H7 (cell line): Measurements from ENCODE around the gene RNF182. TPM values are rescaled to one million over a fixed set of nuclear protein-coding genes. Genes with fewer than 3 reads are reported as not detected.
A peak's percentile ranks its signal among the peaks of the same experiment; 100 is the strongest.
"Not testable (repeated sequence)": the region's sequence is repeated elsewhere in the genome, so short reads cannot be mapped to it uniquely, and the experiment has no call there.

ENCODE experiments used
- DNase-seq: peaks from one replicate; pipeline ENCODE4 v3.0.0; 2012
- H3K27me3 ChIP-seq: 2 replicates; pipeline ENCODE4 v1.6.0; 2011; ENCODE audit warnings: mild to moderate bottlenecking, low read length; ENCODE audit not compliant: control insufficient read depth, insufficient read depth
- H3K36me3 ChIP-seq: replicated peaks from 2 replicates; pipeline ENCODE4 v1.5.1; 2011; ENCODE audit warnings: low read length; ENCODE audit not compliant: control insufficient read depth, insufficient read depth
- H3K4me3 ChIP-seq: 2 replicates; pipeline ENCODE4 v1.5.1; 2011; ENCODE audit warnings: low read depth, mild to moderate bottlenecking, control low read depth, low read length, moderate library complexity; ENCODE audit not compliant: insufficient read depth
- total RNA-seq: library from RNA; depleted of rRNA; stranded (reverse); fragments of >200 nt; shearing (Covaris generic); gene quantifications from 2 replicates; pipeline ENCODE4 v1.2.3, GENCODE V29; 2014; rRNA removed

RNF182 gene, protein sequence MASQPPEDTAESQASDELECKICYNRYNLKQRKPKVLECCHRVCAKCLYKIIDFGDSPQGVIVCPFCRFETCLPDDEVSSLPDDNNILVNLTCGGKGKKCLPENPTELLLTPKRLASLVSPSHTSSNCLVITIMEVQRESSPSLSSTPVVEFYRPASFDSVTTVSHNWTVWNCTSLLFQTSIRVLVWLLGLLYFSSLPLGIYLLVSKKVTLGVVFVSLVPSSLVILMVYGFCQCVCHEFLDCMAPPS
- total RNA-seq, result 6.1 and 7.0 TPM in 2 replicates

DNA sequence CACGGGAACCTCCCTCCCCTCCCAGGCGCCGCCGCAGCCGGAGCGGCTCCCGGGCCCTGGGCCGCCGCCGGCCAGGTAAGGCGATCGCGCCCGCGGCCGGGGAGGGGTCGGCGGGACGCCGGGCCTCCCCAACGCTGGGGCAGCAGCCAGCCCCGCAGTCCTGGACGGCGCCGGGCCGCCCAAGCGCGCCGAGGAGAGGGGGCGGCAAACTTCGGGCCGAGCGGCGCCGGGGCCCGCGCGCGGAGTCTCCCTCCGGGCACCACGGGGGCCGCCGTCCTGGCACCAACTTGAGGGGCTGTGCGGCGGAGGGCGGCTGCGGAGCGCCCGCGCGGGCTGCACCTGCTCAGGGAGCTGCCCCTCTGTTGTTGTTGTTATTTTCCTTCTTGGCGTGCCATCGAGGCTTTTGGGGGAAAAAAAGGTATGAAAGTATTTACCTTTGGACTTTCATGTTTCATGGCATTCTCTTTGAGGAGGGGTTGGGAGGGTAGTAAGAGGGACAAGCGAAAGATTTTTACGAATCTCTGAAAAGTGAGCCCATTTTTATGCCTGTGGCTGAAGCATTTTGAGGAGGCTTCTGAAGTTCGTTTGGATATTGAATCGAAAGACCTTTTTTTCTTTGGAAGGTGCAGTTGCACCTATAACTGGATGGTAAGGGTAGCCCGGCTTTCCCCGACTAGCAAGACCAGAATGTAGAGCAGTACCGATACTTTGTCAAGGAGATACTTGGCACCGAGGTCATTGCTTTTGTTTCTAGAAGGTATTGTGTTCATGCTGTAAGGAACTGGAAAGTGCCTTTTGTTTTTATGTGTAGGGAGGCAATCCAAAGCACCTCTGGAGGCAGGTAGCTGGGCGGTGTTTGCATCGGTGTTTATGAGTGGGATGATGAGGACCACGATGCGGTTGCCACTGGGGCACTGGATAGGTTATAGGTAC lies at the start of gene RNF182:
TSS of gene RNF182 (plus strand) at position 4 of the 933 bp plus-strand sequence. CDS start 52,168 bp downstream, outside the sequence.
- peak; percentile 39 for DNase-seq

DNA sequence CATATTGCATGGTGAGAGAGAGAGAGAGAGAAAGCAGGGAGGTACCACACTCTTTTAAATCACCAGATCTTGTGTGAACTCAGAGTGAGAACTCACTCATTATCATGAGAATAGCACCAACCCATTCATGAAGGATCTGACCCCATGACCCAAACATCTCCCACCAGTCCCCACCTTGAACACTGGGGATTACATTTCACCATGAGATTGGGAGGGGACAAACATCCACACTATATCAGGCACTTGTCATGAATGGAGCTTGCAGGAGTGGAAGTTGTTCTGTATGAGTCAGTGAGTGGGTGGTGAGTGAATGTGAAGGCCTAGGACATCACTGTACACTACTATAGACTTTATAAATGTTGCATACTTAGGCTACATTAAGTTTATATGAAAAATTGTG lies 47.7 kb upstream of the RNF182 start:
- H3K4me3 ChIP-seq, result no peak overlapping the region
- H3K36me3 ChIP-seq, result no peaks in the 10 kb centered on the region
- no peak for DNase-seq
- H3K27me3 ChIP-seq, result peaks cover 13% of the 10 kb centered on the region

More for the DNA sequence above, at the start of gene RNF182:
- peaks cover 14% of the 10 kb centered on the region for H3K27me3 ChIP-seq
- peak within 1 kb of the TSS; percentile 72 for H3K4me3 ChIP-seq
- no peaks in the 10 kb centered on the region for H3K36me3 ChIP-seq

DNA sequence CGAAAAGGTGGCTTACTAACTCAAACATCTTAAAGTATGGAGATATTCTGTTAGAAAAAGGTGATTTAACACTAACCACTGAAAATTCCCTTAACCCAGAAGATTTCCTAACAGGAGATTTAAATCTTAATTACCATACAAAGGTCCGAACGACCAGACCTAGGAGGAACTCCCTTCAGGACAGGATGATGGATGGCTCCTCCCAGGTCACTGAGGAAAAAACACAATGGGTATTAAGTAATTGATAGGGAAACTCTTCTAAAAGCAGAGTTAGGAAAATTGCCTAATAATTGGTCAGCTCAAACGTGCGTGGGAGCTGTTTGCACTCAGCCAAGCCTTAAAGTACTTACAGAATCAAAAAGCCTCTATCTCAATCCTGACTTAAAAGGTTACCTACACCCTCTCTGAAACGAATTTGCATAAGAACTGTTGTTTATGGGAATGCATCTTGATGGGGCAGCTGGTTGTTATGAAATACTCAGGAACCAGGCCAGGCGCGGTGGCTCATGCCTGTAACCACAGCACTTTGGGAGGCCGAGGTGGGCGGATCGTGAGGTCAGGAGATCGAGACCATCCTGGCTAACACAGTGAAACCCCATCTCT lies 44.6 kb upstream of the RNF182 start:
- H3K27me3 ChIP-seq, H3K4me3 ChIP-seq, DNase-seq, H3K36me3 ChIP-seq: not testable (repeated sequence)

DNA sequence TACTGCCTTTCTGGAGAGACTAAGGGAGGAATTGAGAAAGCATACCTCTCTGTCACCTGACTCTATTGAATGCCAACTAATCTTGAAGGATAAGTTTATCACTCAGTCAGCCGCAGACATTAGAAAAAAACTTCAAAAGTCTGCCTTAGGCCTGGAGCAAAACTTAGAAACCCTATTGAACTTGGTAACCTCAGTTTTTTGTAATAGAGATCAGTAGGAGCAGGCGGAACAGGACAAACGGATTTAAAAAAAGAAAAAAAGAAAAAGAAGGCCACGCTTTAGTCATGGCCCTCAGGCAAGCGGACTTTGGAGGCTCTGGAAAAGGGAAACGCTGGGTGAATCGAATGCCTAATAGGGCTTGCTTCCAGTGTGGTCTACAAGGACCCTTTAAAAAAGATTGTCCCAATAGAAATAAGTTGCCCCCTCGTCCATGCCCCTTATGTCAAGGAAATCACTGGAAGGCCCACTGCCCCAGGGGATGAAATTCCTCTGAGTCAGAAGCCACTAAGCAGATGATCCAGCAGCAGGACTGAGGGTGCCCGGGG lies 43.1 kb upstream of the RNF182 start:
- no peak overlapping the region for H3K4me3 ChIP-seq
- H3K36me3 ChIP-seq, result no peaks in the 10 kb centered on the region
- H3K27me3 ChIP-seq, result no peaks in the 10 kb centered on the region
- no peak for DNase-seq

DNA sequence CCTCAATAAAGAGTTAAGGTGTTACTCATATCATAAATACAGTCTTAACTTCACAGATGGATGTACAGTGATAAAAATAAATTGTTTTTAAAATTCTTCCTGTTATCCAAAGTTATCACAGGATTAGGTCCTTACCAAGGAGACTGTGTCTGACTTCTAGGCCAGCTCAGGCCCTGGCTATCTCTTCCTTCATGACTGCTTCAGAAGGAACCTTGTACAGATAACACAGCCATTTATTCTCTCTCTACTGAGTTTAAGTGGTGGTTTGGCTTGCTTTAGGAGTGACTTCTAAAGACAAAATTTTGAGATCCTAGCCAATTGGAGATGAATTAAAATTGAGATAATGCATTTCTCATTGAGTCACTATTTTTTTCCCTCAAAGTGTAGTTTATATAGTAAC lies 40.8 kb upstream of the RNF182 start:
- DNase-seq, result no peak
- H3K36me3 ChIP-seq, result no peaks in the 10 kb centered on the region
- H3K27me3 ChIP-seq, result no peaks in the 10 kb centered on the region
- H3K4me3 ChIP-seq, result no peak overlapping the region

DNA sequence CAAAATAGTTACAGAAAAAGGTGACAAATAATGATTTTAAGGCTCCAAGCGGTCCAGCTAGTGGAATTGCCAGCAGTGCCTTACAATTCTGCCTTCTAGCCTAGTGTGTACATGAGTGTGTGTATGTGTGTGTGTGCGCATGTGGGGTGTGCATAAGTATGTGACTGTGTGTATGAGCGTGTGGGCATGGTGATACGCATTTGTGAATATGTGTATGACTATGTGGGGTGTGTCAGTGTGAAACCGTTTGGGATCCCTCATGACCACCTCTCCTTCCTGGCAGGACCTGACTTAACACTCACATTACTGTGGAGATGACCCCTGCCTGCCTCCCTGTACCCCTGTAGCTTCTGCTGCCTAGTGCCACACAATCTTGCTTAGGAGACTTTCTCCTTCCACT lies 40.4 kb upstream of the RNF182 start:
- Histone ChIP-seq H3K36me3 (no peaks in the 10 kb centered on the region), H3K27me3 (no peaks in the 10 kb centered on the region), H3K4me3 (no peak overlapping the region)
- no peak for DNase-seq

DNA sequence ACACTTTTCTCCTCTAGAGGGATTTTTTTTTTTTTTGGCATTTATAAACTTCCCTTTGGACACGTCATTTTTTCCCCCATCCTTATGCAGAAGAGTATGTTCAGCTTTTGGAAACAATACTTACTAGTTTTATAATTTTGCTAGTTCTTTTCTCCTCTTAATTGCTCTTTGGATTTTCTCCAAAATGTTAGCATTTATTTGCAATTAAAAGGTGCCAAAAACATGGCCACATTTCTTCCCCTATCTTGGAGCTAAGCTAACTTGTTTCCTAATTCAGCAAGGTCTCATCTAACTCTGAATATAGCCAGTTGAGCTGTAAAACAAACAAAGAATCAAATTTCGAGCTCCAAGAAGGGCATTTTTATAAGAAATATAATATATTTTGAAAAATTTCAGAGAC lies 39.2 kb upstream of the RNF182 start:
- no peaks in the 10 kb centered on the region for H3K36me3 ChIP-seq
- no peaks in the 10 kb centered on the region for H3K27me3 ChIP-seq
- no peak overlapping the region for H3K4me3 ChIP-seq
- no peak for DNase-seq

DNA sequence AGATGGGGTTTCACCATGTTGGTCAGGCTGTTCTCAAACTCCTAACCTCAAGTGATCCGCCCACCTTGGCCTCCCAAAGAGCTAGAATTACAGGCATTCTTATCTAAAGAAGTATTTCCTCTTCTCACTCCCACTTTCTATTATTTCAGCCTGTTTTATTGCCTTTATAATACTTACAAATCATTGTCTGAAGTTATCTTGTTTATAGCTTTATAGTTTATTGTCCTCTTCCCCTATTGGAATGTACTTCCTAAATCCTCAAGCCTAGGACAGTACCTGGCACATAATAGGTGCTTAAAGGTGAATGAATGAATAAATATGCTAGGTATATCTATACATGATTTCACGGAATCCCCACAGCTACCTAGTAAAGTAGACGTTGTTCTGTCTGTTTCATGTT lies 37.8 kb upstream of the RNF182 start:
- H3K27me3 ChIP-seq, result no peaks in the 10 kb centered on the region
- DNase-seq, result no peak
- H3K4me3 ChIP-seq, result no peak overlapping the region
- no peaks in the 10 kb centered on the region for H3K36me3 ChIP-seq

DNA sequence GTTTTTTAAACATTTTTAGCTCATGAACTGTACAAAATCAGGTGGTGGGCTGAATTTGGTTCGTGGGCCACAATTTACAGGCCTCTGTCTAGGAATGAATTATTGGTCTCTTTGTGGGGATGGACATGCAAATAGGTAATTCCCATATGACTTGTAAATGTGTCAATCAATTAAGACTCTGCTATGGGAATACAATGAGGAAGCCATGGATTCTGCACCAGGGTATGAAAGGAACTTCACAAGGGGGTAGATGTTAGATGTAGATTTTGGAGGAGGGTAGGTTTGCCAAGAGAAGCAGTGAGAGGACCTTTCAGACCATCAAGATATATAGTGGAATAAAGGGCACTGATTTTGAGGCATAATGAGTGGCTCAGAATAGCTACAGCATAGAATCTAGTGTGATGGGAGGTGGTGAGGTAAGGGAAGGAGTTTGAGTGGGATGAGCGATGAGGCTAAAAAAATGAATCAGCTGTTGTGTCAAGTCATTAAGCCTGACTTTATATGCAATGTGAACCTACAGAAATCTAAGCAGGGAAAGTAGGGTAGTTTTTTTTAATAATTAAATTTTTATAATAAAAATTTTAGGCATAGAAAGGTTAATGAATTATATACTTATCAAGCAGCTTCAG lies 32.6 kb upstream of the RNF182 start:
- Histone ChIP-seq H3K27me3 (no peaks in the 10 kb centered on the region), H3K36me3 (no peaks in the 10 kb centered on the region), H3K4me3 (no peak overlapping the region)
- DNase-seq, result no peak

DNA sequence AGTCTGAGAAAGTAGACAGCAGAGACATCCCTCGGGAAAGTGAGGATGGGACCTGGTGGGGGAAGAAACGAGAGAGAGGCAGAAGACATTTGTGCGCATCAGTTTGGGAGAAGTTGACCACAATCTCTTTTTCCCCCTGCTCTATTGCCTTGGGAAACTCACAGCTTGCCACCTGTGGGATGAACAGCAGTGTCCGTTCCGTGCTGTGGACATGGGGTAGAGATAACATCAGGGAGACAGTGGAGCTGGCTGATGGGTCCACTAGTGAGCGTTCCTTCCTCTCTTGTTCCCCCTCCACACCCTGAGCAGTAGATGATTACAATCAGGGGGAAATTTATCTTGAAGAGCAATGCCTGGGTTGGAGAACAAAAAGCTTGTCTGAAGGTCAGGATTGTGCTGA lies 21.8 kb upstream of the RNF182 start:
- H3K4me3 ChIP-seq, result no peak overlapping the region
- H3K27me3 ChIP-seq, result no peaks in the 10 kb centered on the region; the same call in 1 of the 2 replicates
- no peaks in the 10 kb centered on the region for H3K36me3 ChIP-seq
- no peak for DNase-seq

DNA sequence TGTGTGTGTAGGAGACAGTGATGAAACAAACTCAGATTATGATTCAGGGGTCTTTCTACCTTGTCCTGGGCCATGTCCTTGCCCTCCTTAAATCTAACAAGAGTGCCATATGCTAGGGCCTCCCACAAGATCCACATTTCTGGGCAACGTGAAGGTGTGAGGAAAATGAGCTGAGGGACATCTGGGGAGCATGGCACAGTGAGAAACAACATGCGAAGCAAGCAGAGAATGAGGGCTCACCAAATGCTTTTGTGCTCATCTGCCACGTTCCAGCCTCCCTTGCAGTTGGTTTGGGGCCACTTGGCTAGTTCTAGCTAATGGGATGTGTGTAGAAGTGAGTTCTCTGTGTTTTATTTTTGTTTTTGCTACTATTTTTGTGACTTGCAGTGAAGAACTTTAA lies 21.4 kb upstream of the RNF182 start:
- no peaks in the 10 kb centered on the region for H3K36me3 ChIP-seq
- H3K27me3 ChIP-seq, result no peaks in the 10 kb centered on the region; the same call in 1 of the 2 replicates
- no peak for DNase-seq
- H3K4me3 ChIP-seq, result no peak overlapping the region

DNA sequence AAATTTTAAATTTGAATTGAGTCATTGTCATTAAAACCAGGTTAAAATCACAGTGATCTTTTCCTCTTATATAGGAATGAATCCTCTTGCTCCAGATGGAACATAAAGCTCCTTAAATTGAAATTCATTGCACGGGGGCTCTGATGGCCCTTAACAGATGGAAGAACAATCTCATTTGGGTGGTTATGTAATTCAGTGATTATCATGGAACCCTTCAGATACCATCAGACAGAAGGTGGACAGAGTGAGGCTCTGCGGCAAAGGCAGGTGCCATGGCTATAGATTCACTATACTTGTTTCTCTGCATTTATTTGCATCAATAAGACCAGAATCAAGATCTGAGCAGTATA lies 17.8 kb upstream of the RNF182 start:
- Histone ChIP-seq H3K4me3 (no peak overlapping the region), H3K27me3 (no peaks in the 10 kb centered on the region; the same call in 1 of the 2 replicates), H3K36me3 (no peaks in the 10 kb centered on the region)
- no peak for DNase-seq

DNA sequence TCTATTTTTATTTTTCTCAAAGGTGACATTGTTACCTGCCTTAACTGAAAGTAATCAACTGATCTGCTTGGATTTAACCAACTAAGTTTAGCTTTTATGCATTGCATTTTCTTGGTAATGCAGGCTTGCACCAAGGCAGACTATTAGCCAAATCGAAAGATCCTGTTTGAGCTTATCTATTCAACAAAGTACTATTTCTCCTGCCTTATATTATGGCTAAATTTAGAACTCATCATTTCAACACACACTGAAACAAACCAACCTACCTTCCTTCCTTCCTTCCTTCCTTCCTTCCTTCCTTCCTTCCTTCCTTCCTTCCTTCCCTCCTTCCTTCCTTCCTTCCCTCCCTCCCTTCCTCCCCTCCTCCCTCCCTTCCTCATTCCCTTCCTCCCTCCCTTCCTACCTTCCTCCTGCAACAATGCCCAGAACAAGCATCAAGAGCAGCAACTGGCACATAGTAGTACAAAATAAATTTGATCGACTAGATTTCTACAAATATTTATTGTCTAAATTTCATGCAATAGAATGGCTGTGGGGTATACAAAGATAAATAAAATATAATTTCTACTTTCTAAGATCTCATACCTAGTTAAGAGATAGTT lies 17.0 kb upstream of the RNF182 start:
- Histone ChIP-seq H3K36me3 (no peaks in the 10 kb centered on the region), H3K4me3 (no peak overlapping the region), H3K27me3 (no peaks in the 10 kb centered on the region; the same call in 1 of the 2 replicates)
- no peak for DNase-seq

DNA sequence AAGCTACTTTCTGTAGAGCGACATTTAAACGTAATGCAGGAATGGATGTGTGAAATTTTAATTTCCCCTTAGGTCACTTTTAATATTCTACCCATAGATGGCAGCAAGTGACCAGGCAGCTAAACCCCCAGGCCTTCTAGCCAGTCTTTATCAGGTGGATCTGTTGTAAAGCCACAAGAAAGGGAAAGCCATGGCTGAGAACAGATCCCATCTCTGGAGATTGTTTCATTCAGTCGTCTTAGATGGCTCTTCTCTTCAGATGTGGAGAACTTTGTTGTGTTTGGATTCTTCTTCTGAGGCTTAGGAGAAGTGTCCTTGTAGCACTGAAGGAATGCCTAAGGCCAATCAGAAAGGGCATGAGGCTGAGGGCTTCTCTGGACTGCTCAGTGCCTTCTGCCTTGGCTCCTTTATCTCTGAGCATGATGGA lies 15.8 kb upstream of the RNF182 start:
- no peaks in the 10 kb centered on the region; the same call in 1 of the 2 replicates for H3K27me3 ChIP-seq
- peak; percentile 67 for DNase-seq
- no peak overlapping the region for H3K4me3 ChIP-seq
- H3K36me3 ChIP-seq, result no peaks in the 10 kb centered on the region
